GM12878 (cell line): ENCODE data around the gene FGF14. TPM values are rescaled to one million over a fixed set of nuclear protein-coding genes. Genes with fewer than 3 reads are reported as not detected.

Experiments
- ATAC-seq: fragments of 200-7000 bp; cut with Tn5 transposase; 3 replicates; pipeline ENCODE4 v1.9.1; 2020; ENCODE audit warnings: mild to moderate bottlenecking, moderate library complexity
- BruUV-seq: library from RNA; stranded (reverse); fragments of 400-500 nt; replicated peaks from 2 replicates; lab custom pipeline; 2021; lab: Mats Ljungman, UMichigan
- CTCF ChIA-PET: fragments of 300-600 bp; sonication (Branson Sonifier 250); formaldehyde crosslinking; extraction: SDS; loops from one replicate; lab custom pipeline; 2021; ENCODE audit warnings: inconsistent platforms; lab: Yijun Ruan, JAX
- POLR2A ChIA-PET: fragments of 350-600 bp; formaldehyde crosslinking; extraction: SDS; loops from one replicate; lab custom pipeline; 2021; ENCODE audit warnings: inconsistent platforms; lab: Charles Lee
- RAD21 ChIA-PET: fragments of 300-600 bp; sonication (Branson Sonifier 250); formaldehyde crosslinking; loops from one replicate; lab custom pipeline; 2023; ENCODE audit warnings: antibody characterized with exemption; ENCODE audit not compliant: unreplicated experiment; lab: Charles Lee
- SMC1A ChIA-PET: fragments of 300-600 bp; sonication (Branson Sonifier 250); formaldehyde crosslinking; loops from one replicate; lab custom pipeline; 2023; ENCODE audit not compliant: unreplicated experiment, uncharacterized antibody; lab: Charles Lee
- DNase-seq: peaks from one replicate; pipeline ENCODE4 v3.0.0-alpha.2; 2011; ENCODE audit warnings: low read depth, low spot score
- FAIRE-seq: peaks from 3 replicates; lab custom pipeline; 2011; peaks lifted over from hg19 to GRCh38; lab: Jason Lieb, UNC
- H2AFZ ChIP-seq: 2 replicates; pipeline ENCODE4 v1.6.0; 2011; ENCODE audit warnings: low read depth, low read length, control low read depth; ENCODE audit not compliant: control insufficient read depth
- H3K27ac ChIP-seq: 2 replicates; pipeline ENCODE4 v1.5.1; 2011; ENCODE audit warnings: control low read depth; ENCODE audit not compliant: control insufficient read depth, insufficient read depth
- H3K27me3 ChIP-seq, 2 experiments: replicated peaks in 1 of 2; 2 replicates each; pipeline versions ENCODE4 v1.6.0 to v1.6.1; 2011; ENCODE audit warnings: low read length in 1 of 2; ENCODE audit not compliant: control insufficient read depth in 2 of 2, insufficient read depth in 2 of 2
- H3K36me3 ChIP-seq, 2 experiments: 2 replicates each; pipeline ENCODE4 v1.5.1; 2011; ENCODE audit warnings: low read length in 1 of 2; ENCODE audit not compliant: control insufficient read depth in 2 of 2, insufficient read depth in 2 of 2
- H3K4me1 ChIP-seq: 2 replicates; pipeline ENCODE4 v1.6.1; 2011; ENCODE audit warnings: mild to moderate bottlenecking, low read length, moderate library complexity, mixed read lengths; ENCODE audit not compliant: control insufficient read depth, insufficient read depth
- H3K4me2 ChIP-seq: 2 replicates; pipeline ENCODE4 v1.6.0; 2011; ENCODE audit warnings: control low read depth; ENCODE audit not compliant: control insufficient read depth, insufficient read depth
- H3K4me3 ChIP-seq: fragments of 200-600 bp; sonication (generic); 2 replicates; pipeline ENCODE4 v1.5.1; 2016
- H3K79me2 ChIP-seq: 2 replicates; pipeline ENCODE4 v1.6.0; 2011; ENCODE audit warnings: low read length; ENCODE audit not compliant: control insufficient read depth, insufficient read depth
- H3K9ac ChIP-seq: 2 replicates; pipeline ENCODE4 v1.8.0; 2011; ENCODE audit warnings: low read length, control low read depth, mixed read lengths; ENCODE audit not compliant: control insufficient read depth, insufficient read depth
- H3K9me3 ChIP-seq: replicated peaks from 3 replicates; pipeline ENCODE4 v1.5.1; 2011; ENCODE audit warnings: mild to moderate bottlenecking, low read length; ENCODE audit not compliant: control insufficient read depth, insufficient read depth
- H4K20me1 ChIP-seq: 2 replicates; pipeline ENCODE4 v1.6.0; 2011; ENCODE audit not compliant: control insufficient read depth, insufficient read depth
- BACH1 ChIP-seq: fragments of 450-650 bp; IDR thresholded peaks from 2 replicates; pipeline ENCODE4 v1.6.1; 2017; ENCODE audit warnings: mild to moderate bottlenecking, borderline replicate concordance
- E2F8 ChIP-seq: fragments of 450-650 bp; IDR thresholded peaks from 2 replicates; pipeline ENCODE4 v1.6.1; 2018; ENCODE audit warnings: mild to moderate bottlenecking, low read depth, moderate library complexity; ENCODE audit not compliant: partially characterized antibody
- IRF4 ChIP-seq: IDR thresholded peaks from 2 replicates; pipeline ENCODE4 v1.6.1; 2011; ENCODE audit warnings: low read depth, low read length
- JUNB ChIP-seq: IDR thresholded peaks from 2 replicates; pipeline ENCODE4 v1.6.1; 2016; ENCODE audit warnings: antibody characterized with exemption, mild to moderate bottlenecking
- JUND ChIP-seq: IDR thresholded peaks from 2 replicates; pipeline ENCODE4 v1.6.1; 2012; ENCODE audit warnings: low read depth, mild to moderate bottlenecking, low read length, improper control_type of control experiment, moderate library complexity
- LARP7 ChIP-seq: fragments of 450-650 bp; IDR thresholded peaks from 2 replicates; pipeline ENCODE4 v1.6.1; 2017; ENCODE audit warnings: mild to moderate bottlenecking
- NFYA ChIP-seq: IDR thresholded peaks from 2 replicates; pipeline ENCODE4 v1.6.1; 2011; ENCODE audit warnings: low read depth, mild to moderate bottlenecking, low read length, improper control_type of control experiment, borderline replicate concordance
- PAX5 ChIP-seq: IDR thresholded peaks from 2 replicates; pipeline ENCODE4 v1.6.1; 2011; ENCODE audit warnings: low read depth, low read length, borderline replicate concordance
- PML ChIP-seq: IDR thresholded peaks from 2 replicates; pipeline ENCODE4 v1.6.1; 2012; ENCODE audit warnings: low read length, inconsistent platforms
- RAD21 ChIP-seq: IDR thresholded peaks from 2 replicates; pipeline ENCODE4 v1.6.1; 2011; ENCODE audit warnings: mild to moderate bottlenecking, low read depth, low read length, moderate library complexity; ENCODE audit not compliant: insufficient read depth
- RB1 ChIP-seq: fragments of 450-650 bp; formaldehyde crosslinking; IDR thresholded peaks from 2 replicates; pipeline ENCODE4 v1.6.1; 2017; ENCODE audit warnings: mild to moderate bottlenecking, borderline replicate concordance
- SPI1 ChIP-seq: IDR thresholded peaks from 2 replicates; pipeline ENCODE4 v1.6.1; 2011; ENCODE audit warnings: low read depth, mild to moderate bottlenecking, low read length, moderate library complexity, borderline replicate concordance; ENCODE audit not compliant: insufficient read depth
- TCF7 ChIP-seq: IDR thresholded peaks from 2 replicates; pipeline ENCODE4 v1.6.1; 2014; ENCODE audit warnings: antibody characterized with exemption, borderline replicate concordance
- WGBS: methylation state at CpG from one replicate; pipeline ENCODE4 v1.1.6; 2016; ENCODE audit warnings: low lambda C conversion rate; ENCODE audit not compliant: insufficient replicate concordance, insufficient coverage; ENCODE audit errors: missing lambda C conversion rate; 5-methylcytosine and 5-hydroxymethylcytosine counted together
- in situ Hi-C: fragments of 300-500 bp; cut with MboI; formaldehyde crosslinking; loops from 9 replicates; pipeline ENCODE4 v1.14.3; 2018; ENCODE audit warnings: mixed read lengths
- intact Hi-C: fragments of 100-400 bp; cut with micrococcal nuclease; formaldehyde crosslinking; loops from one replicate; pipeline ENCODE4 v1.14.2; 2022; ENCODE audit not compliant: unreplicated experiment
- polyA plus RNA-seq, 11 experiments: library from polyadenylated mRNA; depleted of rRNA in 4 of 11; unstranded in 6 of 11; stranded (reverse) in 5 of 11; fragments of >200 nt; fragmentation: Nextera tagmentation in 4 of 11; fragmentation: Illumina TruSeq in 1 of 11; extraction: Ambion mirVana in 4 of 11; extraction: Trizol in 1 of 11; gene quantifications; 1 replicate in 1 of 11; 2 replicates in 10 of 11; pipeline versions ENCODE4 v1.2.1 to v1.2.3, GENCODE V29; 2011 to 2016; ENCODE audit warnings: inconsistent platforms in 2 of 11, missing spikeins in 2 of 11, low read depth in 1 of 11
- total RNA-seq, 4 experiments: library from RNA; depleted of rRNA in 3 of 4; stranded (reverse); fragments of >200 nt in 3 of 4; fragmentation: Illumina TruSeq in 1 of 4; extraction: Trizol in 1 of 4; gene quantifications; 2 replicates each; pipeline versions ENCODE4 v1.2.1 to v1.2.3, GENCODE V29; 2013 to 2021
- TF ChIP-seq, protein P1 (sequence below): fragments of 450-650 bp; IDR thresholded peaks from 2 replicates; pipeline ENCODE4 v1.6.1; 2016; ENCODE audit warnings: mild to moderate bottlenecking, moderate library complexity, borderline replicate concordance
- TF ChIP-seq, protein P2 (sequence below), 3 experiments: IDR thresholded peaks in 2 of 3; conservative IDR thresholded peaks in 1 of 3; 2 replicates each; pipeline ENCODE4 v1.5.1; 2011; ENCODE audit warnings: low read depth in 3 of 3, low read length in 3 of 3, mild to moderate bottlenecking in 3 of 3, control low read depth in 2 of 3, moderate library complexity in 2 of 3, inconsistent platforms in 1 of 3, mixed read lengths in 1 of 3; ENCODE audit not compliant: control insufficient read depth in 2 of 3, insufficient read depth in 1 of 3; ENCODE audit errors: extremely low read depth in 1 of 3

The FGF14 gene
- total and polyA plus RNA-seq, 10 of the 15 experiments (the other 5 are each of a cell fraction or from before 2014, with no cell fraction given), result under 0.01 to 0.44 (median 0.04) TPM

DNA sequence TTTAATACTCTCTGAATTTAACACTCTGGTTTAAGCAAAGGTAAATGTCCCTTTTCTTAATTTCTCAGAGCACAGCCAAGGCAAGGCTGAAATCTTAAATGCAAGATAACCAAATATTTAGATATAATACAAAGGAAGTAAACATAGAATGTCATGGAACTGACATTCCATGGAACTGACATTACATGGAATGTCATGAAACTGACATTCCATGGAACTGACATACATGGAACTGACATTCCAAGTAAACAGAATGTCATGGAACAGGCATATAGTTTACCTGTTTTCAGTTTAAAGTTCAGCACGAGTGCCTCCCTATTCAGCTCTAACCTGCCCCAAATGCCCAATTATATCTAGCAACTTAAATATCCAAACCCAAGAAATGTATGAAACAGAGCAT is 21.8 kb downstream of the FGF14 start (continued):
- no peak for TF ChIP-seq E2F8

GRCh38 chr13:102376318-102376717 is 25.5 kb downstream of the FGF14 start:
- Histone ChIP-seq H3K9me3 (no peaks in the 10 kb centered on the region), H3K79me2 (no peaks in the 10 kb centered on the region), H3K27ac (no peak overlapping the region), H2AFZ (no peak overlapping the region), H3K4me3 (no peak overlapping the region), H3K27me3 (no peaks in the 10 kb centered on the region; a peak in 1 of 4 replicates), H3K4me1 (no peaks in the 10 kb centered on the region), H3K4me2 (no peak overlapping the region), H3K9ac (no peak overlapping the region), H3K36me3 (no peaks in the 10 kb centered on the region), H4K20me1 (no peaks in the 10 kb centered on the region)
- FAIRE-seq, result no peak
- TF ChIP-seq PAX5 (no peak), IRF4 (no peak), JUNB (no peak), JUND (no peak), NFYA (no peak), BACH1 (no peak), SPI1 (no peak), TCF7 (no peak), LARP7 (no peak), RB1 (no peak), PML (no peak), RAD21 (no peak)
- TF ChIP-seq, protein P1, sequence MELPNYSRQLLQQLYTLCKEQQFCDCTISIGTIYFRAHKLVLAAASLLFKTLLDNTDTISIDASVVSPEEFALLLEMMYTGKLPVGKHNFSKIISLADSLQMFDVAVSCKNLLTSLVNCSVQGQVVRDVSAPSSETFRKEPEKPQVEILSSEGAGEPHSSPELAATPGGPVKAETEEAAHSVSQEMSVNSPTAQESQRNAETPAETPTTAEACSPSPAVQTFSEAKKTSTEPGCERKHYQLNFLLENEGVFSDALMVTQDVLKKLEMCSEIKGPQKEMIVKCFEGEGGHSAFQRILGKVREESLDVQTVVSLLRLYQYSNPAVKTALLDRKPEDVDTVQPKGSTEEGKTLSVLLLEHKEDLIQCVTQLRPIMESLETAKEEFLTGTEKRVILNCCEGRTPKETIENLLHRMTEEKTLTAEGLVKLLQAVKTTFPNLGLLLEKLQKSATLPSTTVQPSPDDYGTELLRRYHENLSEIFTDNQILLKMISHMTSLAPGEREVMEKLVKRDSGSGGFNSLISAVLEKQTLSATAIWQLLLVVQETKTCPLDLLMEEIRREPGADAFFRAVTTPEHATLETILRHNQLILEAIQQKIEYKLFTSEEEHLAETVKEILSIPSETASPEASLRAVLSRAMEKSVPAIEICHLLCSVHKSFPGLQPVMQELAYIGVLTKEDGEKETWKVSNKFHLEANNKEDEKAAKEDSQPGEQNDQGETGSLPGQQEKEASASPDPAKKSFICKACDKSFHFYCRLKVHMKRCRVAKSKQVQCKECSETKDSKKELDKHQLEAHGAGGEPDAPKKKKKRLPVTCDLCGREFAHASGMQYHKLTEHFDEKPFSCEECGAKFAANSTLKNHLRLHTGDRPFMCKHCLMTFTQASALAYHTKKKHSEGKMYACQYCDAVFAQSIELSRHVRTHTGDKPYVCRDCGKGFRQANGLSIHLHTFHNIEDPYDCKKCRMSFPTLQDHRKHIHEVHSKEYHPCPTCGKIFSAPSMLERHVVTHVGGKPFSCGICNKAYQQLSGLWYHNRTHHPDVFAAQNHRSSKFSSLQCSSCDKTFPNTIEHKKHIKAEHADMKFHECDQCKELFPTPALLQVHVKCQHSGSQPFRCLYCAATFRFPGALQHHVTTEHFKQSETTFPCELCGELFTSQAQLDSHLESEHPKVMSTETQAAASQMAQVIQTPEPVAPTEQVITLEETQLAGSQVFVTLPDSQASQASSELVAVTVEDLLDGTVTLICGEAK, result no peak
- TF ChIP-seq, protein P2, sequence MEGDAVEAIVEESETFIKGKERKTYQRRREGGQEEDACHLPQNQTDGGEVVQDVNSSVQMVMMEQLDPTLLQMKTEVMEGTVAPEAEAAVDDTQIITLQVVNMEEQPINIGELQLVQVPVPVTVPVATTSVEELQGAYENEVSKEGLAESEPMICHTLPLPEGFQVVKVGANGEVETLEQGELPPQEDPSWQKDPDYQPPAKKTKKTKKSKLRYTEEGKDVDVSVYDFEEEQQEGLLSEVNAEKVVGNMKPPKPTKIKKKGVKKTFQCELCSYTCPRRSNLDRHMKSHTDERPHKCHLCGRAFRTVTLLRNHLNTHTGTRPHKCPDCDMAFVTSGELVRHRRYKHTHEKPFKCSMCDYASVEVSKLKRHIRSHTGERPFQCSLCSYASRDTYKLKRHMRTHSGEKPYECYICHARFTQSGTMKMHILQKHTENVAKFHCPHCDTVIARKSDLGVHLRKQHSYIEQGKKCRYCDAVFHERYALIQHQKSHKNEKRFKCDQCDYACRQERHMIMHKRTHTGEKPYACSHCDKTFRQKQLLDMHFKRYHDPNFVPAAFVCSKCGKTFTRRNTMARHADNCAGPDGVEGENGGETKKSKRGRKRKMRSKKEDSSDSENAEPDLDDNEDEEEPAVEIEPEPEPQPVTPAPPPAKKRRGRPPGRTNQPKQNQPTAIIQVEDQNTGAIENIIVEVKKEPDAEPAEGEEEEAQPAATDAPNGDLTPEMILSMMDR (IDR thresholded peaks at IDR 0.05 in 2 of 3, conservative IDR thresholded peaks at IDR 0.05 in 1 of 3; ENCODE audit: control insufficient read depth in 2 of 3, extremely low read depth in 1 of 3, insufficient read depth in 1 of 3, low read depth in 3 of 3, low read length in 3 of 3), result no peak
- no peak for DNase-seq
- ATAC-seq, result no peak
- RAD21 ChIA-PET, result no interaction called here
- POLR2A ChIA-PET, result no interaction called here
- SMC1A ChIA-PET, result interaction anchor here (0.6 kb wide), 1 partner anchor 26 kb away, joined by 3 read pairs; no protein-coding TSS in a partner anchor
- no TSS peak for BruUV-seq
- 0% methylated on average over 1 of the region's 1 CpG for WGBS
- intact Hi-C loops (no loop called here), in situ Hi-C loops (no loop called here)
- CTCF ChIA-PET, result interaction anchor here (1.0 kb wide), 1 partner anchor 23 kb away, joined by 3 read pairs; no protein-coding TSS in a partner anchor
